Measurements from ENCODE around the gene DBX1. TPM values are rescaled to one million over a fixed set of nuclear protein-coding genes. Genes with fewer than 3 reads are reported as not detected.
"Not testable (repeated sequence)": the region's sequence is repeated elsewhere in the genome, so short reads cannot be mapped to it uniquely, and the experiment has no call there.

DBX1 gene
- total RNA-seq, 1 experiment from 2014 or later: 0.15 TPM

- Histone ChIP-seq H2AFZ (ENCODE audit: low read length) (no peak overlapping the region), H4K91ac (ENCODE audit: insufficient read length, low read depth, low read length) (no peak overlapping the region), H3K56ac (ENCODE audit: insufficient read length, low read depth, low read length) (no peak overlapping the region), H3K79me2 (ENCODE audit: insufficient read depth, low read length) (no peaks in the 10 kb centered on the region), H2BK5ac (ENCODE audit: insufficient read length, low read length) (no peak overlapping the region), H3T11ph (ENCODE audit: low read length) (no peak overlapping the region), H4K8ac (replicated peaks; ENCODE audit: insufficient read length, low read depth, low read length) (no peak overlapping the region), H3K79me1 (ENCODE audit: insufficient read depth, low read depth, low read length, poor library complexity, severe bottlenecking) (no peaks in the 10 kb centered on the region), H3K4ac (ENCODE audit: low read depth, low read length) (no peak overlapping the region), H3K23me2 (ENCODE audit: insufficient read length, low read depth, low read length, poor library complexity, severe bottlenecking) (peaks cover 7% of the 10 kb centered on the region), H3K9me3 (ENCODE audit: control insufficient read depth, low read depth, low read length) (no peaks in the 10 kb centered on the region), H4K20me1 (ENCODE audit: control insufficient read depth, insufficient read depth, insufficient read length) (no peaks in the 10 kb centered on the region), H2AK5ac (ENCODE audit: insufficient read length, low read length) (no peak overlapping the region), H2BK12ac (ENCODE audit: insufficient read length, low read depth, low read length) (no peak overlapping the region), H4K5ac (ENCODE audit: insufficient read length, low read depth, low read length) (no peak overlapping the region), H3K18ac (ENCODE audit: insufficient read length, low read depth, low read length) (no peak overlapping the region), H3K14ac (ENCODE audit: insufficient read depth, low read length) (no peak overlapping the region), H3K27me3 (ENCODE audit: insufficient read depth, low read length) (peaks cover 8% of the 10 kb centered on the region; the same call in 1 of the 2 replicates), H3K23ac (ENCODE audit: insufficient read length, low read depth, low read length) (no peak overlapping the region), H2BK15ac (ENCODE audit: low read depth, low read length) (no peak overlapping the region), H3K27ac (ENCODE audit: insufficient read length, low read depth, low read length) (no peak overlapping the region), H2BK20ac (ENCODE audit: low read depth, low read length, poor library complexity, severe bottlenecking) (no peak overlapping the region), H3K4me2 (ENCODE audit: insufficient read depth, insufficient read length, low read length) (no peak overlapping the region), H3K9ac (ENCODE audit: extremely low read depth, insufficient read length, low read length) (no peak overlapping the region), H3K4me1 (ENCODE audit: insufficient read depth, low read length) (no peaks in the 10 kb centered on the region), H2BK120ac (ENCODE audit: low read depth, low read length, poor library complexity, severe bottlenecking) (no peak overlapping the region)
- Mint-ChIP-seq H3K4me3 (no peak overlapping the region), H3K36me3 (ENCODE audit: insufficient read depth in 1 of 3, low read depth in 3 of 3) (no peaks in the 10 kb centered on the region), H3K27me3 (ENCODE audit: low read depth) (peaks cover 34% of the 10 kb centered on the region), H3K27ac (no peak overlapping the region), H3K4me1 (peaks cover 15 to 16% of the 10 kb centered on the region in 2 experiments), H3K9me3 (no peaks in the 10 kb centered on the region)
- no peak for DNase-seq
- no peak for TF ChIP-seq CTCF (conservative IDR thresholded peaks at IDR 0.05)
- no CpG with 5 or more reads among the region's 4 CpGs for WGBS (ENCODE audit: extremely low coverage, insufficient read length, low lambda C conversion rate)
Measured at GRCh38 chr11:20129665-20130064, 30.6 kb downstream of the DBX1 start.

- not testable (repeated sequence) for H3K4me2 ChIP-seq (ENCODE audit: insufficient read depth, insufficient read length, low read length); H2BK5ac ChIP-seq (ENCODE audit: insufficient read length, low read length); H3K79me2 ChIP-seq (ENCODE audit: insufficient read depth, low read length); H3K27ac Mint-ChIP-seq; DNase-seq; H3K27ac ChIP-seq (ENCODE audit: insufficient read length, low read depth, low read length); H3K18ac ChIP-seq (ENCODE audit: insufficient read length, low read depth, low read length); H3K4me1 ChIP-seq (ENCODE audit: insufficient read depth, low read length); H4K91ac ChIP-seq (ENCODE audit: insufficient read length, low read depth, low read length); H3K79me1 ChIP-seq (ENCODE audit: insufficient read depth, low read depth, low read length, poor library complexity, severe bottlenecking); H3K23ac ChIP-seq (ENCODE audit: insufficient read length, low read depth, low read length); H3K4me3 Mint-ChIP-seq; H2BK120ac ChIP-seq (ENCODE audit: low read depth, low read length, poor library complexity, severe bottlenecking); H3K9ac ChIP-seq (ENCODE audit: extremely low read depth, insufficient read length, low read length); H3K9me3 ChIP-seq (ENCODE audit: control insufficient read depth, low read depth, low read length); H3K36me3 Mint-ChIP-seq (ENCODE audit: insufficient read depth in 1 of 3, low read depth in 3 of 3); H3K14ac ChIP-seq (ENCODE audit: insufficient read depth, low read length); H2BK12ac ChIP-seq (ENCODE audit: insufficient read length, low read depth, low read length); H2BK20ac ChIP-seq (ENCODE audit: low read depth, low read length, poor library complexity, severe bottlenecking); H3K27me3 ChIP-seq (ENCODE audit: insufficient read depth, low read length); H3K9me3 Mint-ChIP-seq; H2AK5ac ChIP-seq (ENCODE audit: insufficient read length, low read length); H2AFZ ChIP-seq (ENCODE audit: low read length); H4K20me1 ChIP-seq (ENCODE audit: control insufficient read depth, insufficient read depth, insufficient read length); H4K5ac ChIP-seq (ENCODE audit: insufficient read length, low read depth, low read length); H3K23me2 ChIP-seq (ENCODE audit: insufficient read length, low read depth, low read length, poor library complexity, severe bottlenecking); H2BK15ac ChIP-seq (ENCODE audit: low read depth, low read length); H4K8ac ChIP-seq (replicated peaks; ENCODE audit: insufficient read length, low read depth, low read length); H3K56ac ChIP-seq (ENCODE audit: insufficient read length, low read depth, low read length); H3T11ph ChIP-seq (ENCODE audit: low read length); H3K4ac ChIP-seq (ENCODE audit: low read depth, low read length)
- peaks cover 29% of the 10 kb centered on the region for H3K27me3 Mint-ChIP-seq (ENCODE audit: low read depth)
- no CpG with 5 or more reads among the region's 7 CpGs for WGBS (ENCODE audit: extremely low coverage, insufficient read length, low lambda C conversion rate)
- peaks cover 15 to 16% of the 10 kb centered on the region in 2 experiments for H3K4me1 Mint-ChIP-seq
Measured at GRCh38 chr11:20128528-20128825, 31.8 kb downstream of the DBX1 start.
